ENCODE results near the gene TRIM45.

DNA sequence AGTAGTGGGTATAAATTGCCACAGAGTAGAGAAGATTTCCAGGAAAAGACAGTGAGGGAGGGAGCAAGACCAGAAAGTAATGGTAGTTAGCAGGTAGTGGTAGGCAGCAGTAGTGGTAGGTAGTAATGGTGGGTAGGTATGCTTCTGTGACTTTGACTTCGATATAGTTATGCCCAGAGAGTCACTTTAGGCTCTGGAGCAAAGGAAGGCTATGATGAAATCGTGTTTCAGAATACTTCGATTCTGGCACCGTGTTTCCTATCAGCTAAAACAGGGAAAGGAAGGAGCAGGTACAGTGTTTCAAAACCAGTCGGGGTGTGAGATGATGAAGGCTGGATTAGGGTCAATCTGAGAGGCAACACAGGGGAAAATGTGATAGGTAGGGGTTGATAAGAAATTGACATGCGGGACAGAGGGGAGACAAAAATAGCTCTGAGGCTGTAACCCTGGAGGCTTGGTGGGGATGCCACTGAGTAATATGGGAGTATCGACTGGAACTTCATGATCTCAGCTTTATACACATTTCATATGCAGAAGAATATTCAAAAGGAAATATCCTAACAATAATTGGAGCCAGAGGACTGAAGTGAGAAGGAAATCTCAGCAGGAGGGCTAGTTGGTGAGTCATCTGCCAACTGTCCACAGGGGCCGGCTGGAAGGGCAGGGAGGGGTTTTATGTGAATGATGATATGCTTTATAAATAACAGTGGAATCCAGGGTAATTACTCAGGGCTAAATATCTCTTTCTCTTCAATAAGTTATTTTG lies 25.2 kb upstream of the TRIM45 start:
- TF ChIP-seq POLR2A (IDR thresholded peaks at IDR 0.05; ENCODE audit: low read depth, low read length): no peak
- no peak for TF ChIP-seq POLR2AphosphoS5 (IDR thresholded peaks at IDR 0.05; ENCODE audit: low read depth, low read length)
